AG09309 (cell line): ENCODE results near the gene LRP11.

ENCODE experiments used
- DNase-seq: peaks from one replicate; pipeline ENCODE4 v3.0.0-alpha.2; 2010; ENCODE audit warnings: low read depth
- H3K4me3 ChIP-seq: 2 replicates; pipeline ENCODE4 v1.5.1; 2011; ENCODE audit warnings: mild to moderate bottlenecking, low read depth, low read length, moderate library complexity; ENCODE audit not compliant: control insufficient read depth
- CTCF ChIP-seq: IDR thresholded peaks from 2 replicates; pipeline ENCODE4 v1.5.1; 2011; ENCODE audit warnings: mild to moderate bottlenecking, low read depth, low read length, inconsistent platforms; ENCODE audit not compliant: insufficient read depth, control insufficient read depth; ENCODE audit errors: missing control alignments

The LRP11 gene

GRCh38 chr6:149783551-149783950 lies 80.6 kb downstream of the LRP11 start:
- no peak for DNase-seq
- H3K4me3 ChIP-seq: no peak overlapping the region
- TF ChIP-seq CTCF: no peak

- no peak for DNase-seq
- no peak for TF ChIP-seq CTCF
- H3K4me3 ChIP-seq: no peak overlapping the region
Observed at GRCh38 chr6:149782337-149782736, 81.8 kb downstream of the LRP11 start.

GRCh38 chr6:149781715-149782114 lies 82.4 kb downstream of the LRP11 start:
- no peak for DNase-seq
- TF ChIP-seq CTCF: no peak
- H3K4me3 ChIP-seq: no peak overlapping the region

GRCh38 chr6:149779644-149779963 lies 84.6 kb downstream of the LRP11 start:
- no peak for TF ChIP-seq CTCF
- no peak overlapping the region for H3K4me3 ChIP-seq
- DNase-seq: no peak

- H3K4me3 ChIP-seq: no peak overlapping the region
- DNase-seq: no peak
- no peak for TF ChIP-seq CTCF
Observed at GRCh38 chr6:149777624-149778023, 86.5 kb downstream of the LRP11 start.

GRCh38 chr6:149771925-149772324 lies 92.2 kb downstream of the LRP11 start:
- H3K4me3 ChIP-seq: no peak overlapping the region
- no peak for DNase-seq
- TF ChIP-seq CTCF: no peak

- H3K4me3 ChIP-seq: no peak overlapping the region
- no peak for TF ChIP-seq CTCF
- no peak for DNase-seq
Observed at GRCh38 chr6:149771185-149771584, 93.0 kb downstream of the LRP11 start.
